Activated CD4-positive, alpha-beta memory T cell treated with anti-CD3 and anti-CD28 coated beads, Interleukin-2, amount 10 ng/mL, durations not matched to agents 7 days and 5 days (primary cell): ENCODE measurements around the gene FGF2. TPM values are rescaled to one million over a fixed set of nuclear protein-coding genes. Genes with fewer than 3 reads are reported as not detected.
"Not testable (repeated sequence)": the region's sequence is repeated elsewhere in the genome, so short reads cannot be mapped to it uniquely, and the experiment has no call there.

Experiments
- CTCF ChIA-PET: fragments of 350-600 bp; sonication (Branson Sonifier 250); formaldehyde crosslinking; loops from one replicate; lab custom pipeline; 2021; ENCODE audit warnings: antibody characterized with exemption, inconsistent platforms; lab: Charles Lee
- POLR2A ChIA-PET: fragments of 350-600 bp; sonication (Branson Sonifier 250); formaldehyde crosslinking; loops from one replicate; lab custom pipeline; 2021; ENCODE audit warnings: antibody characterized with exemption; lab: Charles Lee
- DNase-seq: peaks from one replicate; pipeline ENCODE4 v3.0.0-alpha.2; 2020
- H3K27ac Mint-ChIP-seq: one replicate; pipeline ENCODE4 v1.8.0; 2021; ENCODE audit warnings: mild to moderate bottlenecking, mixed read lengths
- H3K27me3 Mint-ChIP-seq: one replicate; pipeline ENCODE4 v1.8.0; 2021; ENCODE audit warnings: mixed read lengths
- H3K36me3 Mint-ChIP-seq: one replicate; pipeline ENCODE4 v1.8.0; 2021; ENCODE audit warnings: low read depth, mixed read lengths
- H3K4me1 Mint-ChIP-seq: one replicate; pipeline ENCODE4 v1.8.0; 2021; ENCODE audit warnings: mixed read lengths
- H3K4me3 Mint-ChIP-seq: one replicate; pipeline ENCODE4 v1.8.0; 2021; ENCODE audit warnings: mild to moderate bottlenecking, mixed read lengths
- H3K9me3 Mint-ChIP-seq: one replicate; pipeline ENCODE4 v1.8.0; 2021; ENCODE audit warnings: mixed read lengths
- total RNA-seq, 2 experiments: library from RNA; stranded (reverse); gene quantifications; one replicate each; pipeline ENCODE4 v1.2.3, GENCODE V29; 2021

The FGF2 gene
- total RNA-seq, 2 experiments from 2014 or later: 0.25 TPM

- H3K4me3 Mint-ChIP-seq: no peak overlapping the region
- ChIA-PET POLR2A (no interaction called here), CTCF (interaction anchor here (1.0 kb wide), 1 partner anchor 81 kb away, joined by 6 read pairs; no protein-coding TSS in a partner anchor)
- H3K27ac Mint-ChIP-seq: no peak overlapping the region
- no peaks in the 10 kb centered on the region for H3K36me3 Mint-ChIP-seq
- peaks cover 30% of the 10 kb centered on the region for H3K27me3 Mint-ChIP-seq
- no peaks in the 10 kb centered on the region for H3K4me1 Mint-ChIP-seq
- no peaks in the 10 kb centered on the region for H3K9me3 Mint-ChIP-seq
- DNase-seq: no peak
Observed at GRCh38 chr4:122838034-122838433, 11.4 kb downstream of the FGF2 start.

GRCh38 chr4:122842392-122842791 lies 15.8 kb downstream of the FGF2 start:
- ChIA-PET CTCF (no interaction called here), POLR2A (no interaction called here)

GRCh38 chr4:122842984-122843531 lies 16.4 kb downstream of the FGF2 start:
- Mint-ChIP-seq H3K4me1 (peaks cover 7% of the 10 kb centered on the region), H3K27ac (no peak overlapping the region), H3K36me3 (no peaks in the 10 kb centered on the region), H3K9me3 (no peaks in the 10 kb centered on the region), H3K27me3 (peaks cover 21% of the 10 kb centered on the region), H3K4me3 (no peak overlapping the region)
- ChIA-PET POLR2A (no interaction called here), CTCF (no interaction called here)
- DNase-seq: no peak

More at GRCh38 chr4:122842392-122842791, 15.8 kb downstream of the FGF2 start:
- peaks cover 7% of the 10 kb centered on the region for H3K4me1 Mint-ChIP-seq
- H3K9me3 Mint-ChIP-seq: no peaks in the 10 kb centered on the region
- DNase-seq: no peak
- H3K4me3 Mint-ChIP-seq: no peak overlapping the region
- H3K27ac Mint-ChIP-seq: no peak overlapping the region
- H3K27me3 Mint-ChIP-seq: peaks cover 23% of the 10 kb centered on the region
- no peaks in the 10 kb centered on the region for H3K36me3 Mint-ChIP-seq

- CTCF ChIA-PET: interaction anchor here (0.7 kb wide), 1 partner anchor 838 kb away, joined by 3 read pairs; no protein-coding TSS in a partner anchor
- H3K27ac Mint-ChIP-seq, H3K4me1 Mint-ChIP-seq, DNase-seq, H3K4me3 Mint-ChIP-seq, H3K9me3 Mint-ChIP-seq, POLR2A ChIA-PET, H3K36me3 Mint-ChIP-seq: not testable (repeated sequence)
- H3K27me3 Mint-ChIP-seq: peaks cover 22% of the 10 kb centered on the region
Observed at GRCh38 chr4:122844391-122844790, 17.8 kb downstream of the FGF2 start.

GRCh38 chr4:122845066-122845465 lies 18.4 kb downstream of the FGF2 start:
- H3K27ac Mint-ChIP-seq: no peak overlapping the region
- H3K9me3 Mint-ChIP-seq: no peaks in the 10 kb centered on the region
- peaks cover 7% of the 10 kb centered on the region for H3K4me1 Mint-ChIP-seq
- CTCF ChIA-PET: interaction anchor here (0.7 kb wide), 1 partner anchor 838 kb away, joined by 3 read pairs; no protein-coding TSS in a partner anchor
- POLR2A ChIA-PET: no interaction called here
- no peaks in the 10 kb centered on the region for H3K36me3 Mint-ChIP-seq
- H3K27me3 Mint-ChIP-seq: peaks cover 17% of the 10 kb centered on the region
- H3K4me3 Mint-ChIP-seq: no peak overlapping the region
- DNase-seq: no peak

GRCh38 chr4:122845760-122846159 lies 19.1 kb downstream of the FGF2 start:
- Mint-ChIP-seq H3K36me3 (no peaks in the 10 kb centered on the region), H3K4me3 (no peak overlapping the region), H3K27me3 (peaks cover 18% of the 10 kb centered on the region), H3K9me3 (no peaks in the 10 kb centered on the region), H3K27ac (no peak overlapping the region), H3K4me1 (peaks cover 7% of the 10 kb centered on the region)
- POLR2A ChIA-PET: no interaction called here
- CTCF ChIA-PET: no interaction called here
- DNase-seq: no peak

GRCh38 chr4:122847931-122848330 lies 21.3 kb downstream of the FGF2 start:
- Mint-ChIP-seq H3K4me3 (no peak overlapping the region), H3K36me3 (no peaks in the 10 kb centered on the region), H3K4me1 (peaks cover 7% of the 10 kb centered on the region), H3K27me3 (peaks cover 20% of the 10 kb centered on the region), H3K9me3 (no peaks in the 10 kb centered on the region), H3K27ac (no peak overlapping the region)
- DNase-seq: no peak
- POLR2A ChIA-PET: no interaction called here
- CTCF ChIA-PET: no interaction called here

- H3K9me3 Mint-ChIP-seq, H3K4me1 Mint-ChIP-seq, H3K27ac Mint-ChIP-seq, POLR2A ChIA-PET, DNase-seq, CTCF ChIA-PET, H3K36me3 Mint-ChIP-seq, H3K4me3 Mint-ChIP-seq: not testable (repeated sequence)
- peaks cover 15% of the 10 kb centered on the region for H3K27me3 Mint-ChIP-seq
Observed at GRCh38 chr4:122849789-122850188, 23.2 kb downstream of the FGF2 start.

GRCh38 chr4:122851568-122851967 lies 24.9 kb downstream of the FGF2 start:
- Mint-ChIP-seq H3K27ac (no peak overlapping the region), H3K4me1 (peaks cover 2% of the 10 kb centered on the region), H3K36me3 (no peaks in the 10 kb centered on the region), H3K4me3 (no peak overlapping the region), H3K9me3 (no peaks in the 10 kb centered on the region), H3K27me3 (peaks cover 19% of the 10 kb centered on the region)
- ChIA-PET POLR2A (no interaction called here), CTCF (no interaction called here)
- DNase-seq: no peak

GRCh38 chr4:122854447-122855352 lies 28.1 kb downstream of the FGF2 start:
- CTCF ChIA-PET: interaction anchor here (1.4 kb wide), 1 partner anchor 27 kb away, joined by 3 read pairs; no protein-coding TSS in a partner anchor
- POLR2A ChIA-PET: no interaction called here
- no peaks in the 10 kb centered on the region for H3K9me3 Mint-ChIP-seq
- H3K4me1 Mint-ChIP-seq: peaks cover 2% of the 10 kb centered on the region
- no peak overlapping the region for H3K4me3 Mint-ChIP-seq
- no peaks in the 10 kb centered on the region for H3K36me3 Mint-ChIP-seq
- H3K27ac Mint-ChIP-seq: no peak overlapping the region
- DNase-seq: no peak
- peaks cover 30% of the 10 kb centered on the region for H3K27me3 Mint-ChIP-seq

- no peaks in the 10 kb centered on the region for H3K36me3 Mint-ChIP-seq
- H3K4me3 Mint-ChIP-seq: no peak overlapping the region
- ChIA-PET POLR2A (no interaction called here), CTCF (interaction anchor here (1.4 kb wide), 1 partner anchor 27 kb away, joined by 3 read pairs; no protein-coding TSS in a partner anchor)
- no peak for DNase-seq
- no peaks in the 10 kb centered on the region for H3K9me3 Mint-ChIP-seq
- no peak overlapping the region for H3K27ac Mint-ChIP-seq
- H3K4me1 Mint-ChIP-seq: peaks cover 2% of the 10 kb centered on the region
- peaks cover 28% of the 10 kb centered on the region for H3K27me3 Mint-ChIP-seq
Observed at GRCh38 chr4:122855353-122855890, 28.8 kb downstream of the FGF2 start.

- Mint-ChIP-seq H3K27me3 (peaks cover 42% of the 10 kb centered on the region), H3K4me1 (peaks cover 2% of the 10 kb centered on the region), H3K36me3 (no peaks in the 10 kb centered on the region), H3K4me3 (no peak overlapping the region), H3K9me3 (no peaks in the 10 kb centered on the region), H3K27ac (no peak overlapping the region)
- DNase-seq: no peak
- ChIA-PET POLR2A (no interaction called here), CTCF (no interaction called here)
Observed at GRCh38 chr4:122857160-122857559, 30.5 kb downstream of the FGF2 start.

- Mint-ChIP-seq H3K27ac (no peak overlapping the region), H3K9me3 (no peaks in the 10 kb centered on the region), H3K36me3 (no peaks in the 10 kb centered on the region)
Observed at GRCh38 chr4:122858705-122859104, 32.1 kb downstream of the FGF2 start.

More at GRCh38 chr4:122858705-122859104, 32.1 kb downstream of the FGF2 start:
- peaks cover 2% of the 10 kb centered on the region for H3K4me1 Mint-ChIP-seq
- POLR2A ChIA-PET: no interaction called here
- no peak for DNase-seq
- peaks cover 41% of the 10 kb centered on the region for H3K27me3 Mint-ChIP-seq
- CTCF ChIA-PET: no interaction called here
- no peak overlapping the region for H3K4me3 Mint-ChIP-seq
